WI38 (cell line): Measurements from ENCODE around the gene CCNL2.
"Not testable (repeated sequence)": the region's sequence is repeated elsewhere in the genome, so short reads cannot be mapped to it uniquely, and the experiment has no call there.

Experiments used
- H3K4me3 ChIP-seq: 2 replicates; pipeline ENCODE4 v1.5.1; 2011; ENCODE audit warnings: low read depth, mild to moderate bottlenecking, control low read depth, low read length
- CTCF ChIP-seq: IDR thresholded peaks from 2 replicates; pipeline ENCODE4 v1.5.1; 2012; ENCODE audit warnings: low read depth, mild to moderate bottlenecking, control low read depth, low read length

Gene CCNL2

GRCh38 chr1:1415751-1416150 lies 16.6 kb upstream of the CCNL2 start:
- TF ChIP-seq CTCF: no peak
- H3K4me3 ChIP-seq: no peak overlapping the region

GRCh38 chr1:1412311-1412902 lies 13.3 kb upstream of the CCNL2 start:
- not testable (repeated sequence) for H3K4me3 ChIP-seq

GRCh38 chr1:1411626-1412025 lies 12.5 kb upstream of the CCNL2 start:
- H3K4me3 ChIP-seq: no peak overlapping the region
- no peak for TF ChIP-seq CTCF

GRCh38 chr1:1410238-1410637 lies 11.1 kb upstream of the CCNL2 start:
- not testable (repeated sequence) for H3K4me3 ChIP-seq

- no peak for TF ChIP-seq CTCF
- H3K4me3 ChIP-seq: peak overlapping the region; percentile 90
Observed at GRCh38 chr1:1407636-1408318, 8.6 kb upstream of the CCNL2 start.

GRCh38 chr1:1406821-1407635 lies 7.9 kb upstream of the CCNL2 start, which contains the start of gene MRPL20:
Gene MRPL20 (minus strand): TSS chr1:1407293. CDS start chr1:1407217, 76 bp downstream.
- no peak for TF ChIP-seq CTCF

GRCh38 chr1:1406101-1406820 lies 7.1 kb upstream of the CCNL2 start:
- TF ChIP-seq CTCF: no peak
- H3K4me3 ChIP-seq: peak overlapping the region; percentile 90

More at GRCh38 chr1:1406821-1407635, 7.9 kb upstream of the CCNL2 start, which contains the start of gene MRPL20:
- peak within 1 kb of the TSS; percentile 90 for H3K4me3 ChIP-seq
